Body of pancreas (tissue), 4 donors: Measurements from ENCODE around the gene ST3GAL3.

Experiments used
- POLR2A ChIP-seq, 3 donors: fragments of 450-650 bp; IDR thresholded peaks; one replicate each; pipeline ENCODE4 v1.6.1; 2016; ENCODE audit warnings: antibody characterized with exemption in 3 of 3, mild to moderate bottlenecking in 2 of 3
- TF ChIP-seq, protein P1 (sequence below), 7 experiments: fragments of 450-650 bp in 4 of 7; fragments of 200-600 bp in 3 of 7; sonication (generic) in 3 of 7; IDR thresholded peaks; one replicate each; pipeline ENCODE4 v1.5.1; 2016 to 2019; ENCODE audit warnings: antibody characterized with exemption in 7 of 7

GRCh38 chr1:43819357-43819756 lies 112.0 kb downstream of the ST3GAL3 start:
- TF ChIP-seq, protein P1, sequence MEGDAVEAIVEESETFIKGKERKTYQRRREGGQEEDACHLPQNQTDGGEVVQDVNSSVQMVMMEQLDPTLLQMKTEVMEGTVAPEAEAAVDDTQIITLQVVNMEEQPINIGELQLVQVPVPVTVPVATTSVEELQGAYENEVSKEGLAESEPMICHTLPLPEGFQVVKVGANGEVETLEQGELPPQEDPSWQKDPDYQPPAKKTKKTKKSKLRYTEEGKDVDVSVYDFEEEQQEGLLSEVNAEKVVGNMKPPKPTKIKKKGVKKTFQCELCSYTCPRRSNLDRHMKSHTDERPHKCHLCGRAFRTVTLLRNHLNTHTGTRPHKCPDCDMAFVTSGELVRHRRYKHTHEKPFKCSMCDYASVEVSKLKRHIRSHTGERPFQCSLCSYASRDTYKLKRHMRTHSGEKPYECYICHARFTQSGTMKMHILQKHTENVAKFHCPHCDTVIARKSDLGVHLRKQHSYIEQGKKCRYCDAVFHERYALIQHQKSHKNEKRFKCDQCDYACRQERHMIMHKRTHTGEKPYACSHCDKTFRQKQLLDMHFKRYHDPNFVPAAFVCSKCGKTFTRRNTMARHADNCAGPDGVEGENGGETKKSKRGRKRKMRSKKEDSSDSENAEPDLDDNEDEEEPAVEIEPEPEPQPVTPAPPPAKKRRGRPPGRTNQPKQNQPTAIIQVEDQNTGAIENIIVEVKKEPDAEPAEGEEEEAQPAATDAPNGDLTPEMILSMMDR (IDR thresholded peaks at IDR 0.05): no peak
- TF ChIP-seq POLR2A (IDR thresholded peaks at IDR 0.05): no peak
